HTR-8/SVneo (cell line): Measurements from ENCODE around the gene BCAR3.
"Not testable (repeated sequence)": the region's sequence is repeated elsewhere in the genome, so short reads cannot be mapped to it uniquely, and the experiment has no call there.

Experiments used
- DNase-seq: peaks from one replicate; pipeline ENCODE4 v3.0.0; 2011; ENCODE audit warnings: low spot score, mixed read lengths; ENCODE audit not compliant: insufficient read length
- FAIRE-seq: peaks from 2 replicates; lab custom pipeline; 2011; peaks lifted over from hg19 to GRCh38; lab: Jason Lieb, UNC

BCAR3 gene

DNA sequence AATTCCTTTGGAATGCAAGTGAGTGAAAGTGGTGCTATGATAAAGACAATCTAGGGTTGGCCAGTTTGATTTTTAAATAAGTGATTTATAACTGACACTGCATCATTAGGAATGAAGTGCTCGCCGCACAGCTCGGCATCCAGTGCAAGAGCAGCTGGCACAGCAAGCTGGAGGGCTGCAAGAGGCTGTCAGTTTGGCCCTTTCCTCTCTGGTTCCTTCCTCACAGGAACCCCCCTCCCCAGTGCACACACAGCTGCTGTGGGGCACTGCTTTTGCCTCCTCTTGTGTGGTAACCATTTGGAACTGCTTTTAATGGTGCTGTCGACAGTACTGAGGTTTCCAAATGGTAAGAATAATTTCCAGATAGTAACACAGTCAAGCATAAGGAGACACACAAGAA, 10.4 kb upstream of the BCAR3 start:
- DNase-seq (no peak), FAIRE-seq (no peak)

- FAIRE-seq = no peak
- no peak for DNase-seq
These were observed 9.5 kb upstream of the BCAR3 start for GRCh38 chr1:93690921-93691789.

- FAIRE-seq (no peak), DNase-seq (no peak)
These were observed 8.7 kb upstream of the BCAR3 start for GRCh38 chr1:93690341-93690740.

- FAIRE-seq = peak; percentile 9
- DNase-seq = no peak
These were observed 8.0 kb upstream of the BCAR3 start for GRCh38 chr1:93689521-93690223.

DNA sequence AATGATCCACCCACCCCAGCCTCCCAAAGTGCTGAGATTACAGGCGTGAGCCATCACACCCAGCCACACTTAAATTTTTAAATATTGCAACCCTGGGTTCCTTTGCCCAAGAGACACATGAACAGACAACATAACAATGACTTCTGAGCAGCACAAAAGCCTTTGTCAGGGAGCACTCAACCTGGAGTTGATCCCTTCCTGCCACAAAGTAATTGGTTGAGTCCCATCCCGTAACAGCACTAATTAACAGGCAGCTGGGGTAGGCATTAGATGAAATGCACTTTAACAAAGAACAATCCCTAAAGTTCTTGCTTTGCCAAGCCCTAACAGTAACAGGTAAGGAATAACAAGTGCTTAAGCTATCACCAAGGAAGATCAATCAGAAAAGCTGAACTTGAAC, 5.9 kb upstream of the BCAR3 start:
- FAIRE-seq = no peak

GRCh38 chr1:93686504-93687250, 5.0 kb upstream of the BCAR3 start:
- DNase-seq (no peak), FAIRE-seq (no peak)

More for the DNA sequence above, 5.9 kb upstream of the BCAR3 start:
- no peak for DNase-seq

DNA sequence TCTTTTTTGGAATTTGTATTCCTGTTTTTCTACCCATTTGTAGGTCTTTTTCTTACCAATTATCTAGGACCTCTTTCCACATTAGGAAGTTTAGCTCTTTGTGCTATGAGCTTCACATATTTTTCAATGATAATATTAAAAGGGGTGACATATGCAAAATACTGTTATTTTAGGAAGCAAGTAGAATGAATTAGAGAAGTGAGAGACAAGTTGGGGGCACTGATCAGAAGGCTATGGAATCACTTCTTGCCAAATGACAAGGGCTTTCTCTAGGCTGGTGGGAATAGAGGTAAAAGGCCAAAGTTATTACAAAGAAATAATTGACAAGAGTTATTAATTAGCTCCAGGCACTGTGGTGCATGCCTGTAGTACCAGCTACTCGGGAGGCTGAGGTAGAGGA, 4.3 kb upstream of the BCAR3 start:
- no peak for DNase-seq
- FAIRE-seq = no peak

DNA sequence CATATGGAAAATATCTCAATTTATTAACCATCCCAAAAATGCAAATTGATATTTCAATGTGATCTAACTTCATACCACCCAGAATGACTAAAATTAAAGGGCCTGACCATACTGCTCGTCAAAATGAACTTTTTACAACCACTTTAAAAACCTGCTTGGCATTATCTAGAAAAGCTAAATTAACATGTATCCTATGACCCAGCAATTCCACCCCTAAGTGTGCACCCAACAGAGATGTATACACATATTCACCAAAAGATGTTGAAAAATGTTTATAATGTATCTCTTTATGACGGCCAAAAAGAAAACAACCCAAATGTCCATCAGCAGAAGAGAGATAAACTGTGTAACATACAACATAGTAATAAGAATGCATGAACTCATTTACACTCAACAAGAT, 1.6 kb upstream of the BCAR3 start:
- FAIRE-seq (no peak), DNase-seq (no peak)

DNA sequence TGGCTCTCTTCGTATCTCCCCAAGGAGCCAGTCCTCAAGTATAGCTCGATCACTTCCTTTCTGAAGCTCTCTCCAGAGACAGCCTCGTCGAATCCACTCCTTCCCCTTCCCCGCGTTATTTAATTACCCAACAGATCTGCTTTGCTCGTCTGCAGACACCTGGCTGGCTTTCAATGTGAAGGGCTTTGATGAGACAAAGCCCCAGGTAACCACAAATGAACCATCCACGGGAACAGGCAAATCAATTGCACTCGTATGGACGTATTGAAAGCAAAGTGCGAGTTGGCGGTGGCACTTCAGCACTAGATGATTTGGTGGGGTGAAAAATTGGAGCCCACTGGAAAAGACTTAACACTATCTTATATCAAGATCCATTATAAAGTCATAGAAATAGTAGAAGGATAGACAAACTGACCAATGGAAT, 364 bp upstream of the BCAR3 start:
- DNase-seq = no peak
- no peak for FAIRE-seq

- FAIRE-seq (peak; percentile 72), DNase-seq (peak; percentile 73)
These were observed 1.1 kb downstream of the BCAR3 start for GRCh38 chr1:93680420-93681100.

DNA sequence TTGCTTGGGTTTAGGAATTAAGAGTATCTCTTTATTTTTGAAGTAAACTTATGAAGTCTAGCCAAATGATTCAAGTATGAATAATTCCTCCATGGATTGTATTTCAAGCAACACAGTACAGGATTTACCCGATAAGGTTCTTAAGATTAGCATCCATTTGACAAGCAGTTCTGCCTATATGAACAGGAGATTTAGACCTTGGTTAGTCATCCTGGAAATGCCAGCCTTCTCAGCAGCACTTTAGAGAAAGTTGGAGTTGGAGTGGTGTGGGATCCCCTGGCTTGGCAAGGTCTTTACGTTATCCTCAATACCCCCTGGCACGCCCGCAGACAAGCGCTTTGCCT, 1.6 kb downstream of the BCAR3 start:
- FAIRE-seq (no peak), DNase-seq (no peak)

- FAIRE-seq (no peak), DNase-seq (no peak)
These were observed 2.1 kb downstream of the BCAR3 start for GRCh38 chr1:93679546-93679945.

DNA sequence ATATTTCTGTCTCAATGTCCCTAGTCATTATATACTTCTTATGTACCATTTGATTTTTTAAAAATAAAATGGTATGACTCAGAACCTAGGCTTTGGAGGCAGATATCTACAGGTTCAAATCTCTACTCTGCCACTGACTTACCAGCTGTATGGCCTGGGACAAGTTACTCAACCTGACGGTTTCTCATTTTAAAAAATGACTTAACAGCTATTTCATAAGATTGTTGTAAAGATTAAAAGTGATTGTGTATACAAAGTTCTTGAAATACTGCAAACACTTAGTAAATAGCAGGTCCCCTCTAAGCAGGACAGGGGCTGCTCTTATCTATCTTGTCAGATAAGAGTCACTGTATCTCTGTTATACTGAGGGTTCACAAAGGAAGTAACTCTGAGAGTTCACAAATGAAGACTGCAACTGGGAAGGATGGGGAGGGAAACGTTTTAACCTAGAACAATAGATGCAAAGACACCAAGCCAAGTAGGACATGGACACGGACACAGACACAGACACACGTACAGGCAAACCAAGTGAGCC, 2.6 kb downstream of the BCAR3 start:
- no peak for FAIRE-seq
- DNase-seq = no peak

DNA sequence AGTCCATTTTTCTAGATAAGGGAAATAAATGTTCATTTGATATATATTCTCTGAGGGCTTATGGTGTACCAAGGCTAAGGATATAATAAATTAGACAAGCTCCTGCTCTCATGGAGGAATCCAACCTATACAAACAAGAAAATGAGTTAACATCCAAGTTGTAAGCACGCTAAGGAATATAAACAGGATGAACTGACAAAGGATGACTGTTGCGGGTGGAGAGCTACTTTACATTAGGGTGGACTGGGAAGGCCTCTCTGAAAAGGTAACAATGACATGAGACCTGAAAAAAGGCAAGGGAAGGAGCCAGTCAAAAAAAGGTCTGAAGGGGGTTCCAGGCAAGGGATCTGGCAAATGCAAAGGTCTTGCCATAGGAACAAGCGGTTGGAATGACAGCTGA, 3.1 kb downstream of the BCAR3 start:
- DNase-seq (no peak), FAIRE-seq (no peak)

DNA sequence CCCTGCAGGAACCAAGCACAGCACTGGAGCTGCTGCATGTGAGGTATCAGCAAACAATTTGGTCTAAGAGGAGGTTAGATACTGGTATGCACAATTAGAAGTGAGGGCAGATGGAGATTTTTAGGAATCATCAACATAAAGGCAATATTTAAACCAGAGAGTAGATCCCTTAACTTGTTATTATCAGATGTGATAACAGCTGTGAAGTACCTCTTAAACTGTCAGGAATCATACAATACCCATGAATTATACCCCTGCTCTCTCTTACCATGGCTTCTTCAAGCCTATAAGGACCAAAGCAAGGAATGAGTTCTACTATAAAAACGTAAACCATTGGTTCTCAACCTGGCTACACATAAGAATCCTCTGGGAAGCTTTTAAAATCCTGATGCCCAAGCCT, 3.9 kb downstream of the BCAR3 start:
- DNase-seq = no peak
- FAIRE-seq = no peak

GRCh38 chr1:93676427-93676826, 5.2 kb downstream of the BCAR3 start:
- FAIRE-seq (no peak), DNase-seq (no peak)

DNA sequence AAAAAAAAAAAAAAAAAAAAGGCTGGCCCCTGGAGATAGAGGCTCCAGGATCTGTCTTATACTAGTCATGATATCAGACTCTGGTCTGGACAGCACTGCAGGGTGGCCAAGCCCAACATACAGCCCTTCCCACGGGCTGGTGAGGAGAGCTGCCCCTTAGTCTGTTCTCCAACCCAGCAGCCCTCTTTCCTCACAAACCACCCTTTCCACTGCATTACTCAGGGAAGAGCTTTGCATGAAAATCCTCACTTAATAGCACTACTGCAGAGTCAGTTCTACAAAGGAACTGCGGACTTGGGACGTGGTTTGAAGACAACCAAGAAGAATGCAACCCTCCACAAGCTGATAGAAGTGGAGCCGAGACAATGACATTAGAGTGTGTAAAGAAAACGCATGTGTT, 5.7 kb downstream of the BCAR3 start:
- FAIRE-seq (no peak), DNase-seq (no peak)

DNA sequence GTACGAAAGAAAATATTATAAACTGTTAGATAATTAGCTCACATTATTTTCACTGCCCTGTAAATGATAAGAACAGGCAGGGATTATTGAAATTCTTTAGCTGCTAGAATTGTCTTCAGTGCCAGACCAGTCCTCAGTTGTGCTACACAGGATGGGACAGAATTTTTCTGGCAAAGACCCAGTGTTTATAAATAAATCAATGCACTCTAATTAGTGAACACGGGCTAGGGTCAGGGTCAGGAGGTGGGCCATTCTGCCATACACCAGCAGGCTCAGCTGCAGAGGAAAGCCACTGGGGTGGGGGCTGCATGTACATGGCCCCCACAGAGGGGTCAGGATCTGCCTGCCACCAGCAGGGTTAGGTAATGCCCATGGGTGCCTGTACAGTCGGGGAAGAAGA, 6.4 kb downstream of the BCAR3 start:
- DNase-seq (no peak), FAIRE-seq (no peak)

GRCh38 chr1:93674071-93674470, 7.6 kb downstream of the BCAR3 start:
- not testable (repeated sequence) for DNase-seq, FAIRE-seq

- FAIRE-seq (no peak), DNase-seq (no peak)
These were observed 8.3 kb downstream of the BCAR3 start for GRCh38 chr1:93673163-93673829.
